Mucosa of descending colon (tissue), 3 donors: ENCODE measurements around the gene SCN4A. TPM values are rescaled to one million over a fixed set of nuclear protein-coding genes. Genes with fewer than 3 reads are reported as not detected.
A peak's percentile ranks its signal among the peaks of the same experiment; 100 is the strongest.

Source experiments
- ATAC-seq: fragments of 200-7000 bp; cut with Tn5 transposase; one replicate; pipeline ENCODE4 v1.9.1; 2020; ENCODE audit warnings: mild to moderate bottlenecking, moderate library complexity
- DNase-seq, 3 donors: peaks; one replicate each; pipeline ENCODE4 v3.0.0-alpha.2; 2020
- H3K36me3 ChIP-seq: fragments of 200-600 bp; one replicate; pipeline ENCODE4 v1.8.0; 2021; ENCODE audit warnings: low read depth, mild to moderate bottlenecking
- H3K4me1 ChIP-seq: fragments of 200-600 bp; one replicate; pipeline ENCODE4 v1.8.0; 2021; ENCODE audit warnings: low read depth, mild to moderate bottlenecking
- H3K4me3 ChIP-seq: fragments of 200-600 bp; one replicate; pipeline ENCODE4 v1.8.0; 2021; ENCODE audit warnings: mild to moderate bottlenecking
- H3K9me3 ChIP-seq: fragments of 200-600 bp; one replicate; pipeline ENCODE4 v1.8.0; 2021; ENCODE audit warnings: mild to moderate bottlenecking
- CTCF ChIP-seq: fragments of 200-600 bp; IDR thresholded peaks from one replicate; pipeline ENCODE4 v1.8.0; 2022; ENCODE audit warnings: antibody characterized with exemption, mild to moderate bottlenecking
- intact Hi-C, 2 donors: fragments of 100-400 bp; cut with DNase I in 1 of 2; cut with micrococcal nuclease in 1 of 2; formaldehyde crosslinking; loops; one replicate each; pipeline versions ENCODE4 v1.11.0 to v1.11.1; 2022; cut with DNase I, micrococcal nuclease
- total RNA-seq, 3 donors: library from RNA; stranded (reverse); fragmentation: NEBNext Ultra II Directional in 2 of 3; extraction: Animal tissue kit (Norgen Biotek cat#: 25700) in 2 of 3; gene quantifications; one replicate each; pipeline versions ENCODE4 v1.2.1 to v1.2.4, GENCODE V29; 2021 to 2023
- donor health status: DM: no; HTN: no; CAD: no; lungs with moderate emphysema.
- donor health status: DM: no; HTN: no; CAD: no.
- donor health status: DM: no; HTN: yes; CAD: no.

SCN4A gene
- total RNA-seq, 3 donors from 2014 or later = 0.10 to 0.75 (median 0.22) TPM

- ATAC-seq (no peak), DNase-seq (no peak)
- Histone ChIP-seq H3K9me3 (no peaks in the 10 kb centered on the region), H3K4me1 (peaks cover 8% of the 10 kb centered on the region), H3K4me3 (no peak overlapping the region), H3K36me3 (no peaks in the 10 kb centered on the region)
- intact Hi-C loops = no loop called here
- TF ChIP-seq CTCF = no peak
These were observed 20.8 kb upstream of the SCN4A start for GRCh38 chr17:63993368-63993985.

GRCh38 chr17:63991611-63992010 is 18.9 kb upstream of the SCN4A start:
- no peaks in the 10 kb centered on the region for H3K9me3 ChIP-seq
- intact Hi-C loops = no loop called here
- H3K36me3 ChIP-seq = no peaks in the 10 kb centered on the region
- no peaks in the 10 kb centered on the region for H3K4me1 ChIP-seq
- TF ChIP-seq CTCF = no peak
- H3K4me3 ChIP-seq = no peak overlapping the region
- no peak for DNase-seq
- no peak for ATAC-seq

- H3K4me1 ChIP-seq = peaks cover 1% of the 10 kb centered on the region
- H3K4me3 ChIP-seq = no peak overlapping the region
- no peak for ATAC-seq
- H3K9me3 ChIP-seq = no peaks in the 10 kb centered on the region
- peak in 2 of 3 donors; percentile 12 to 29 for DNase-seq
- no peaks in the 10 kb centered on the region for H3K36me3 ChIP-seq
- no peak for TF ChIP-seq CTCF
- intact Hi-C loops = no loop called here
These were observed 17.1 kb upstream of the SCN4A start for GRCh38 chr17:63989622-63990345.

- no peaks in the 10 kb centered on the region for H3K9me3 ChIP-seq
- intact Hi-C loops = no loop called here
- peak in 2 of 3 donors; percentile 25 to 39 for DNase-seq
- peaks cover 3% of the 10 kb centered on the region for H3K4me1 ChIP-seq
- H3K36me3 ChIP-seq = no peaks in the 10 kb centered on the region
- H3K4me3 ChIP-seq = no peak overlapping the region
- no peak for TF ChIP-seq CTCF
- no peak for ATAC-seq
These were observed 16.3 kb upstream of the SCN4A start for GRCh38 chr17:63988741-63989621.

GRCh38 chr17:63988127-63988478 is 15.4 kb upstream of the SCN4A start:
- DNase-seq (no peak), ATAC-seq (no peak)
- no peak for TF ChIP-seq CTCF
- peaks cover 3% of the 10 kb centered on the region for H3K4me1 ChIP-seq
- intact Hi-C loops = no loop called here
- H3K4me3 ChIP-seq = no peak overlapping the region
- H3K36me3 ChIP-seq = no peaks in the 10 kb centered on the region
- H3K9me3 ChIP-seq = no peaks in the 10 kb centered on the region
